Ovary (tissue), 3 donors: Measurements from ENCODE around the gene TEX19.

Experiments
- POLR2A ChIP-seq: fragments of 450-650 bp; IDR thresholded peaks from one replicate; pipeline ENCODE4 v1.6.1; 2017; ENCODE audit warnings: antibody characterized with exemption, mild to moderate bottlenecking, moderate library complexity
- TF ChIP-seq, protein P1 (sequence below), 3 donors: fragments of 450-650 bp in 2 of 3; fragments of 200-600 bp in 1 of 3; IDR thresholded peaks; one replicate each; pipeline versions ENCODE4 v1.5.1 to v1.8.0; 2016 to 2022; ENCODE audit warnings: antibody characterized with exemption in 3 of 3, mild to moderate bottlenecking in 1 of 3
- donor health status: DM: no; HTN: no; CAD: no.

DNA sequence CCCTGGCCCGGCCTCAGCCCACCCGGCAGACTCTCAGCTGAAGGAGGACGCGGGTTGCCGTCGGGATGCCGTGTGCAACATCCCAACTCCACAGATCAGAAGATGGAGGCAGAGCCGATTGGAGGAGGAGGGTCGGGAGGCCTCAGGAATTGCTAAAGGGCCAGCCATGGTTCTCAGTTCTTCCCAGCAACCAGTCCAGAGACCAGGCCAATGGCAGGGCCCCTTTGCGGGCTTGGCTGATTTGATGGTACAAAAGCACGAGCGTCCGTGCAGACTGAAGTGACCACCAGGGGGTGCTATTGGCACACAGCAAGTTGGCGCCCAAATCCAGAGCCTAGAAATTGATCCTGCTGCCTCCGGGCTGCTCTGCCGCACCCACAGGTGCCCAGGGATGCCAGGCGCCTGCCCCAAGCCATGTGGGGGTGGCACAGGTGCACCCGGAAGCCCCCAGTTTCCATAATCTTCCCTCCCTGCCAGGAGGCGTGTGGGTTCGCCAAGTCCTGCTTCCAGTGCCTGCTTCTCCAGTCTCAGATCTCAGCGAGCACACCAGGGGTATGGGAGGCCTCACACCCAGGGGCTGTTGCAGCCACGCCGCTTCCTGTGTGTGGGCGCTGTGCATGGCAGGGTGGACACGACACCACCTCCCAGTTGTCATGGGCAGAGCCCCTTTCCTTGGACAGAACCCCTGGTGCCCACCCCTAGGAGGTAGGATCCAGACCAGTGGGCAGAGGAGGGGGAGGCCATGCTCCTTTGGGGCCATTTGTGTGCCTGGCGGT lies 7.1 kb upstream of the TEX19 start:
- no peak for TF ChIP-seq POLR2A
- TF ChIP-seq, protein P1, sequence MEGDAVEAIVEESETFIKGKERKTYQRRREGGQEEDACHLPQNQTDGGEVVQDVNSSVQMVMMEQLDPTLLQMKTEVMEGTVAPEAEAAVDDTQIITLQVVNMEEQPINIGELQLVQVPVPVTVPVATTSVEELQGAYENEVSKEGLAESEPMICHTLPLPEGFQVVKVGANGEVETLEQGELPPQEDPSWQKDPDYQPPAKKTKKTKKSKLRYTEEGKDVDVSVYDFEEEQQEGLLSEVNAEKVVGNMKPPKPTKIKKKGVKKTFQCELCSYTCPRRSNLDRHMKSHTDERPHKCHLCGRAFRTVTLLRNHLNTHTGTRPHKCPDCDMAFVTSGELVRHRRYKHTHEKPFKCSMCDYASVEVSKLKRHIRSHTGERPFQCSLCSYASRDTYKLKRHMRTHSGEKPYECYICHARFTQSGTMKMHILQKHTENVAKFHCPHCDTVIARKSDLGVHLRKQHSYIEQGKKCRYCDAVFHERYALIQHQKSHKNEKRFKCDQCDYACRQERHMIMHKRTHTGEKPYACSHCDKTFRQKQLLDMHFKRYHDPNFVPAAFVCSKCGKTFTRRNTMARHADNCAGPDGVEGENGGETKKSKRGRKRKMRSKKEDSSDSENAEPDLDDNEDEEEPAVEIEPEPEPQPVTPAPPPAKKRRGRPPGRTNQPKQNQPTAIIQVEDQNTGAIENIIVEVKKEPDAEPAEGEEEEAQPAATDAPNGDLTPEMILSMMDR (IDR thresholded peaks at IDR 0.05): peak; percentile 85 to 98 (median 91)
